Measurements from ENCODE around the gene KIAA1671. TPM values are rescaled to one million over a fixed set of nuclear protein-coding genes. Genes with fewer than 3 reads are reported as not detected.

KIAA1671 gene
- total RNA-seq, 1 experiment from 2014 or later, result 18.6 TPM

GRCh38 chr22:25098445-25099081, 146.0 kb downstream of the KIAA1671 start:
- Histone ChIP-seq H3K4me2 (ENCODE audit: low read length) (no peak overlapping the region), H3K27me3 (ENCODE audit: low read length) (no peaks in the 10 kb centered on the region), H3K9me3 (ENCODE audit: low read length) (no peaks in the 10 kb centered on the region), H3K27ac (ENCODE audit: low read length) (no peak overlapping the region), H3K4me3 (ENCODE audit: low read length) (no peak overlapping the region), H3K9ac (ENCODE audit: low read length) (no peak overlapping the region), H3K79me2 (ENCODE audit: low read length) (no peaks in the 10 kb centered on the region), H3K9me2 (replicated peaks; ENCODE audit: low read length) (no peaks in the 10 kb centered on the region), H2AFZ (ENCODE audit: low read length) (no peak overlapping the region), H3K36me3 (ENCODE audit: low read depth, low read length) (no peaks in the 10 kb centered on the region), H3K4me1 (ENCODE audit: insufficient read depth, low read length) (no peaks in the 10 kb centered on the region), H3F3A (ENCODE audit: low read length, unreplicated experiment) (no peaks in the 10 kb centered on the region), H4K20me1 (ENCODE audit: low read length) (no peaks in the 10 kb centered on the region)
- ChIA-PET CTCF (no interaction called here), POLR2A (ENCODE audit: unreplicated experiment) (no interaction called here)
- no peak for DNase-seq
- no peak for ATAC-seq
- BruUV-seq (replicated peaks), result no TSS peak
- intact Hi-C loops (cut with micrococcal nuclease), result no loop called here
- TF ChIP-seq, protein P1, sequence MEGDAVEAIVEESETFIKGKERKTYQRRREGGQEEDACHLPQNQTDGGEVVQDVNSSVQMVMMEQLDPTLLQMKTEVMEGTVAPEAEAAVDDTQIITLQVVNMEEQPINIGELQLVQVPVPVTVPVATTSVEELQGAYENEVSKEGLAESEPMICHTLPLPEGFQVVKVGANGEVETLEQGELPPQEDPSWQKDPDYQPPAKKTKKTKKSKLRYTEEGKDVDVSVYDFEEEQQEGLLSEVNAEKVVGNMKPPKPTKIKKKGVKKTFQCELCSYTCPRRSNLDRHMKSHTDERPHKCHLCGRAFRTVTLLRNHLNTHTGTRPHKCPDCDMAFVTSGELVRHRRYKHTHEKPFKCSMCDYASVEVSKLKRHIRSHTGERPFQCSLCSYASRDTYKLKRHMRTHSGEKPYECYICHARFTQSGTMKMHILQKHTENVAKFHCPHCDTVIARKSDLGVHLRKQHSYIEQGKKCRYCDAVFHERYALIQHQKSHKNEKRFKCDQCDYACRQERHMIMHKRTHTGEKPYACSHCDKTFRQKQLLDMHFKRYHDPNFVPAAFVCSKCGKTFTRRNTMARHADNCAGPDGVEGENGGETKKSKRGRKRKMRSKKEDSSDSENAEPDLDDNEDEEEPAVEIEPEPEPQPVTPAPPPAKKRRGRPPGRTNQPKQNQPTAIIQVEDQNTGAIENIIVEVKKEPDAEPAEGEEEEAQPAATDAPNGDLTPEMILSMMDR (conservative IDR thresholded peaks at IDR 0.05; ENCODE audit: low read depth, low read length), result no peak
- TF ChIP-seq EZH2 (IDR thresholded peaks at IDR 0.05; ENCODE audit: low read length, unreplicated experiment) (no peak), EZH2phosphoT487 (IDR thresholded peaks at IDR 0.05; ENCODE audit: borderline replicate concordance, low read length) (no peak)

DNA sequence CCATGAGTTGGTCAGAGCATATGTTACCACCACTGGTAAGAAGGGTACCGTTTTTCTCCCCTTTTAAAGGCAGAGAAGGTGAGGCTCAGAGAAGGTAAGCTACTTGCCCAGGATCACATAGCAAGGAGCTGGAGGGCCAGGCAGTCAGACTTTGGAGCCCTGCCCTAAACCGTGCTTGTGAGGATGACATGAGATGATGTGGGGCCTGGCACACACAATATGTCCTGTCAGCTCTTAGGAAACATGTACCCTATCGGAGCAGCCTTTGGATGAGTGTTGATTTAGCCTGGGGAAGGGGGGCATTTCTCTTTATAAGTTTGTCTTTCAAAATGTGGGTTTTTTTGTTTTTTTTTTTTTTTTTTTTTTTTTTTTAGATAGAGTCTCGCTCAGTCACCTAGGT, 146.7 kb downstream of the KIAA1671 start:
- Histone ChIP-seq H3K36me3 (ENCODE audit: low read depth, low read length) (no peaks in the 10 kb centered on the region), H3K4me2 (ENCODE audit: low read length) (no peak overlapping the region), H2AFZ (ENCODE audit: low read length) (no peak overlapping the region), H4K20me1 (ENCODE audit: low read length) (no peaks in the 10 kb centered on the region), H3K9me3 (ENCODE audit: low read length) (no peaks in the 10 kb centered on the region), H3K79me2 (ENCODE audit: low read length) (no peaks in the 10 kb centered on the region), H3K27me3 (ENCODE audit: low read length) (no peaks in the 10 kb centered on the region), H3K4me1 (ENCODE audit: insufficient read depth, low read length) (no peaks in the 10 kb centered on the region), H3K9me2 (replicated peaks; ENCODE audit: low read length) (no peaks in the 10 kb centered on the region), H3K4me3 (ENCODE audit: low read length) (no peak overlapping the region), H3F3A (ENCODE audit: low read length, unreplicated experiment) (no peaks in the 10 kb centered on the region), H3K9ac (ENCODE audit: low read length) (no peak overlapping the region), H3K27ac (ENCODE audit: low read length) (no peak overlapping the region)
- intact Hi-C loops (cut with micrococcal nuclease), result no loop called here
- BruUV-seq (replicated peaks), result no TSS peak
- DNase-seq, result no peak
- CTCF ChIA-PET, result no interaction called here
- POLR2A ChIA-PET (ENCODE audit: unreplicated experiment), result no interaction called here
- TF ChIP-seq, protein P1 (conservative IDR thresholded peaks at IDR 0.05; ENCODE audit: low read depth, low read length), result no peak
- no peak for TF ChIP-seq EZH2 (IDR thresholded peaks at IDR 0.05; ENCODE audit: low read length, unreplicated experiment)
- no peak for TF ChIP-seq EZH2phosphoT487 (IDR thresholded peaks at IDR 0.05; ENCODE audit: borderline replicate concordance, low read length)
- no peak for ATAC-seq

GRCh38 chr22:25100402-25100801, 147.9 kb downstream of the KIAA1671 start:
- H3K9ac ChIP-seq (ENCODE audit: low read length), result no peak overlapping the region
- H3K36me3 ChIP-seq (ENCODE audit: low read depth, low read length), result no peaks in the 10 kb centered on the region
- intact Hi-C loops (cut with micrococcal nuclease), result no loop called here
- no peaks in the 10 kb centered on the region for H3K9me3 ChIP-seq (ENCODE audit: low read length)
- no peak overlapping the region for H2AFZ ChIP-seq (ENCODE audit: low read length)
- no peak for TF ChIP-seq EZH2phosphoT487 (IDR thresholded peaks at IDR 0.05; ENCODE audit: borderline replicate concordance, low read length)
- TF ChIP-seq, protein P1 (conservative IDR thresholded peaks at IDR 0.05; ENCODE audit: low read depth, low read length), result no peak
- TF ChIP-seq EZH2 (IDR thresholded peaks at IDR 0.05; ENCODE audit: low read length, unreplicated experiment), result no peak
- H3K27me3 ChIP-seq (ENCODE audit: low read length), result no peaks in the 10 kb centered on the region
- H3K4me1 ChIP-seq (ENCODE audit: insufficient read depth, low read length), result no peaks in the 10 kb centered on the region
- ChIA-PET CTCF (no interaction called here), POLR2A (ENCODE audit: unreplicated experiment) (no interaction called here)
- no TSS peak for BruUV-seq (replicated peaks)
- ATAC-seq (no peak), DNase-seq (no peak)
- no peaks in the 10 kb centered on the region for H3F3A ChIP-seq (ENCODE audit: low read length, unreplicated experiment)
- no peak overlapping the region for H3K4me3 ChIP-seq (ENCODE audit: low read length)
- no peak overlapping the region for H3K4me2 ChIP-seq (ENCODE audit: low read length)
- H3K79me2 ChIP-seq (ENCODE audit: low read length), result no peaks in the 10 kb centered on the region
- no peaks in the 10 kb centered on the region for H4K20me1 ChIP-seq (ENCODE audit: low read length)
- no peaks in the 10 kb centered on the region for H3K9me2 ChIP-seq (replicated peaks; ENCODE audit: low read length)
- no peak overlapping the region for H3K27ac ChIP-seq (ENCODE audit: low read length)
